SK-N-SH (cell line): ENCODE data around the gene IFNL4. TPM values are rescaled to one million over a fixed set of nuclear protein-coding genes. Genes with fewer than 3 reads are reported as not detected.

ENCODE experiments used
- CTCF ChIA-PET: fragments of 300-600, 350-600 bp; formaldehyde crosslinking; extraction: SDS; loops from one replicate; lab custom pipeline; 2021; lab: Yijun Ruan, JAX
- POLR2A ChIA-PET: fragments of 350-600 bp; sonication (Branson Sonifier 250); formaldehyde crosslinking; extraction: SDS; loops from one replicate; lab custom pipeline; 2020; ENCODE audit warnings: antibody characterized with exemption, inconsistent platforms; lab: Yijun Ruan, JAX
- DNase-seq: peaks from one replicate; pipeline ENCODE4 v3.0.0; 2012
- H2AFZ ChIP-seq: fragments of 200-600 bp; sonication (generic); 2 replicates; pipeline ENCODE4 v1.8.1; 2016; ENCODE audit warnings: antibody characterized with exemption, mild to moderate bottlenecking, low read depth
- H3F3A ChIP-seq: fragments of 200-600 bp; sonication (generic); replicated peaks from 2 replicates; pipeline ENCODE3; 2016; ENCODE audit warnings: antibody characterized with exemption, mild to moderate bottlenecking; ENCODE audit not compliant: insufficient read depth
- H3K27ac ChIP-seq, 2 experiments: fragments of 200-500 bp in 1 of 2; fragments of 200-600 bp in 1 of 2; sonication (Bioruptor generic) in 1 of 2; sonication (generic), shearing (Covaris generic) in 1 of 2; 2 replicates each; pipeline versions ENCODE4 v1.5.1 to v1.6.1; 2014 to 2016; ENCODE audit warnings: low read depth in 2 of 2, inconsistent platforms in 1 of 2, low read length in 1 of 2, mild to moderate bottlenecking in 1 of 2, mixed read lengths in 1 of 2
- H3K27me3 ChIP-seq: fragments of 200-600 bp; sonication (generic), shearing (Covaris generic); 2 replicates; pipeline ENCODE4 v1.6.1; 2016; ENCODE audit warnings: mixed run types; ENCODE audit not compliant: insufficient read depth
- H3K36me3 ChIP-seq, 2 experiments: fragments of 200-500 bp in 1 of 2; fragments of 200-600 bp in 1 of 2; sonication (Bioruptor generic) in 1 of 2; sonication (generic) in 1 of 2; replicated peaks in 1 of 2; 2 replicates each; pipeline versions ENCODE3 to v1.5.1; 2014 to 2016; ENCODE audit warnings: low read length in 1 of 2, mild to moderate bottlenecking in 1 of 2; ENCODE audit not compliant: insufficient read depth in 2 of 2, control insufficient read depth in 1 of 2
- H3K4me1 ChIP-seq, 2 experiments: fragments of 200-500 bp in 1 of 2; fragments of 200-600 bp in 1 of 2; sonication (Bioruptor generic) in 1 of 2; sonication (generic), shearing (Covaris generic) in 1 of 2; 2 replicates each; pipeline versions ENCODE4 v1.5.1 to v1.6.1; 2014 to 2016; ENCODE audit warnings: low read depth in 1 of 2, low read length in 1 of 2, mixed run types in 1 of 2; ENCODE audit not compliant: insufficient read depth in 2 of 2, control insufficient read depth in 1 of 2
- H3K4me2 ChIP-seq: fragments of 200-600 bp; sonication (generic), shearing (Covaris generic); 2 replicates; pipeline ENCODE4 v1.6.1; 2017; ENCODE audit warnings: mixed run types
- H3K4me3 ChIP-seq, 2 experiments: fragments of 200-500 bp in 1 of 2; fragments of 200-600 bp in 1 of 2; sonication (Bioruptor generic) in 1 of 2; sonication (generic), shearing (Covaris generic) in 1 of 2; 2 replicates each; pipeline versions ENCODE4 v1.5.1 to v1.8.1; 2014 to 2016; ENCODE audit warnings: low read depth in 2 of 2, inconsistent platforms in 1 of 2, low read length in 1 of 2, mild to moderate bottlenecking in 1 of 2, mixed read lengths in 1 of 2, moderate library complexity in 1 of 2
- H3K79me2 ChIP-seq: fragments of 200-600 bp; sonication (generic); 2 replicates; pipeline ENCODE4 v1.8.1; 2017; ENCODE audit warnings: mild to moderate bottlenecking; ENCODE audit not compliant: insufficient read depth
- H3K9ac ChIP-seq: fragments of 200-600 bp; sonication (generic); 2 replicates; pipeline ENCODE4 v1.6.1; 2017; ENCODE audit warnings: mixed run types
- H3K9me2 ChIP-seq: fragments of 200-600 bp; sonication (generic); 2 replicates; pipeline ENCODE4 v1.6.1; 2017; ENCODE audit warnings: mixed run types
- H3K9me3 ChIP-seq: fragments of 200-600 bp; sonication (generic); 2 replicates; pipeline ENCODE4 v1.6.1; 2017; ENCODE audit warnings: mixed run types, mild to moderate bottlenecking, moderate library complexity
- H4K20me1 ChIP-seq: fragments of 200-600 bp; sonication (generic); 2 replicates; pipeline ENCODE4 v1.6.1; 2017; ENCODE audit warnings: mild to moderate bottlenecking, mixed run types; ENCODE audit not compliant: insufficient read depth
- ELF1 ChIP-seq: IDR thresholded peaks from 2 replicates; pipeline ENCODE4 v1.4.0; 2012
- FOSL2 ChIP-seq: IDR thresholded peaks from 2 replicates; pipeline ENCODE4 v1.4.0; 2012; ENCODE audit warnings: low read depth, mild to moderate bottlenecking, moderate library complexity, borderline replicate concordance
- FOXJ3 ChIP-seq: sonication (generic); formaldehyde crosslinking; IDR thresholded peaks from 2 replicates; pipeline ENCODE4 v1.5.1; 2020; ENCODE audit warnings: mild to moderate bottlenecking, missing genetic modification reagents
- FOXM1 ChIP-seq: IDR thresholded peaks from 2 replicates; pipeline ENCODE4 v1.4.0; 2012; ENCODE audit warnings: low read depth, mild to moderate bottlenecking
- GABPA ChIP-seq: IDR thresholded peaks from 2 replicates; pipeline ENCODE4 v1.4.0; 2012; ENCODE audit warnings: low read depth, mild to moderate bottlenecking
- IRF3 ChIP-seq: fragments of 150-350 bp; IDR thresholded peaks from 2 replicates; pipeline ENCODE4 v1.6.1; 2016; ENCODE audit warnings: mild to moderate bottlenecking, low read depth, low read length
- JUND ChIP-seq: IDR thresholded peaks from 2 replicates; pipeline ENCODE4 v1.4.0; 2012
- MEF2A ChIP-seq: IDR thresholded peaks from 2 replicates; pipeline ENCODE4 v1.4.0; 2012; ENCODE audit warnings: low read depth, borderline replicate concordance
- MXI1 ChIP-seq: IDR thresholded peaks from 2 replicates; pipeline ENCODE4 v1.6.1; 2012; ENCODE audit warnings: mild to moderate bottlenecking, low read depth, low read length, improper control_type of control experiment
- PBX3 ChIP-seq: IDR thresholded peaks from 2 replicates; pipeline ENCODE4; 2012
- RAD21 ChIP-seq: IDR thresholded peaks from 2 replicates; pipeline ENCODE4 v1.6.1; 2012; ENCODE audit warnings: mild to moderate bottlenecking, low read length
- REST ChIP-seq: IDR thresholded peaks from 2 replicates; pipeline ENCODE4 v1.6.1; 2012; ENCODE audit warnings: mild to moderate bottlenecking, low read depth, low read length, moderate library complexity
- RXRA ChIP-seq: IDR thresholded peaks from 2 replicates; pipeline ENCODE4 v1.4.0; 2012; ENCODE audit warnings: low read depth, mild to moderate bottlenecking, borderline replicate concordance
- SIN3A ChIP-seq: IDR thresholded peaks from 2 replicates; pipeline ENCODE4 v1.6.1; 2012; ENCODE audit warnings: low read depth, mild to moderate bottlenecking, low read length, moderate library complexity, borderline replicate concordance
- TCF12 ChIP-seq: IDR thresholded peaks from 2 replicates; pipeline ENCODE4 v1.4.0; 2012
- TEAD4 ChIP-seq: IDR thresholded peaks from 2 replicates; pipeline ENCODE4 v1.4.0; 2012; ENCODE audit warnings: mild to moderate bottlenecking, borderline replicate concordance; ENCODE audit not compliant: insufficient read depth
- USF2 ChIP-seq: fragments of 150-350 bp; IDR thresholded peaks from 2 replicates; pipeline ENCODE4 v1.6.1; 2017; ENCODE audit warnings: antibody characterized with exemption, low read length, low read depth, borderline replicate concordance
- WGBS: methylation state at CpG from one replicate; pipeline ENCODE4 v1.1.6; 2017; ENCODE audit warnings: low lambda C conversion rate; 5-methylcytosine and 5-hydroxymethylcytosine counted together
- polyA plus RNA-seq, 3 experiments: library from polyadenylated mRNA; depleted of rRNA; stranded (reverse); fragments of >200 nt; gene quantifications; 2 replicates each; pipeline ENCODE4 v1.2.3, GENCODE V29; 2012
- TF ChIP-seq, protein P1 (sequence below): IDR thresholded peaks from 2 replicates; pipeline ENCODE4 v1.4.0; 2012; ENCODE audit warnings: low read depth, borderline replicate concordance
- TF ChIP-seq, protein P2 (sequence below): IDR thresholded peaks from 2 replicates; pipeline ENCODE4 v1.4.0; 2012; ENCODE audit warnings: low read depth

IFNL4 gene
- polyA plus RNA-seq, 1 of the 3 experiments (the other 2 are of a cell fraction): not detected

DNA sequence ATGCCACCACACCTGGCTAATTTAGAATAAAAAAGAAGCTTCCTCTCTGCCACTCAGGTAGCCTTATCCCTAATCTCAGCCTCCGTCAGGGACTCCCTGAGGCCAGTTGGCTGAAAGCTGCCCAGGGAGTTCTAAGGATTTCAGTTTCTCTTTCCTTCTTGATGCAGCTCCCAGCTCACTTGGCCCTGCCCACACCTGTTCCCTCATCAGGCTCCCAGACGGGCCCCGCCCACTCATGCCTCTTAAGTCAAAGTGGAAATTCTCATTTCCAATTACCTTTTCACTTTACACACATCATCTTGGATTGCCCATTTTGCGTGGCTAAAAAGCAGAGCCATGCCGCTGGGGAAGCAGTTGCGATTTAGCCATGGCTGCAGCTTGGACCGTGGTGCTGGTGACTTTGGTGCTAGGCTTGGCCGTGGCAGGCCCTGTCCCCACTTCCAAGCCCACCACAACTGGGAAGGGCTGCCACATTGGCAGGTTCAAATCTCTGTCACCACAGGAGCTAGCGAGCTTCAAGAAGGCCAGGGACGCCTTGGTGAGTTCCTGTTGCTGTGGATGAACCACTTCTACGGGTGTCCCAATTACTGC is 47.5 kb upstream of the IFNL4 start, which contains the start of gene IFNL1:
IFNL1 (plus strand) TSS at position 353 of the 591 bp plus-strand sequence; CDS start at position 368, 15 bp downstream.
- Histone ChIP-seq H4K20me1 (no peaks in the 10 kb centered on the region), H3K9me2 (no peaks in the 10 kb centered on the region), H3K27ac (no peak within 1 kb of the TSS), H3K4me3 (no peak within 1 kb of the TSS), H3K36me3 (no peaks in the 10 kb centered on the region), H3K4me1 (no peaks in the 10 kb centered on the region), H3K9ac (no peak within 1 kb of the TSS), H2AFZ (no peak within 1 kb of the TSS), H3K4me2 (no peak within 1 kb of the TSS), H3K79me2 (no peaks in the 10 kb centered on the region), H3F3A (no peaks in the 10 kb centered on the region), H3K9me3 (no peaks in the 10 kb centered on the region), H3K27me3 (peaks cover 2% of the 10 kb centered on the region; the same call in 1 of the 2 replicates)
- ChIA-PET POLR2A (interaction anchor here (0.5 kb wide), 1 partner anchor 480 kb away, joined by 3 read pairs; no protein-coding TSS in a partner anchor), CTCF (interaction anchor here (0.7 to 1.5 kb wide), 2 partner anchors 8 to 186 kb away, joined by 3 to 4 read pairs; no protein-coding TSS in a partner anchor)
- 59% methylated on average over 8 of the region's 11 CpGs for WGBS
- no peak for DNase-seq
- TF ChIP-seq RXRA (no peak), IRF3 (no peak), PBX3 (no peak)

DNA sequence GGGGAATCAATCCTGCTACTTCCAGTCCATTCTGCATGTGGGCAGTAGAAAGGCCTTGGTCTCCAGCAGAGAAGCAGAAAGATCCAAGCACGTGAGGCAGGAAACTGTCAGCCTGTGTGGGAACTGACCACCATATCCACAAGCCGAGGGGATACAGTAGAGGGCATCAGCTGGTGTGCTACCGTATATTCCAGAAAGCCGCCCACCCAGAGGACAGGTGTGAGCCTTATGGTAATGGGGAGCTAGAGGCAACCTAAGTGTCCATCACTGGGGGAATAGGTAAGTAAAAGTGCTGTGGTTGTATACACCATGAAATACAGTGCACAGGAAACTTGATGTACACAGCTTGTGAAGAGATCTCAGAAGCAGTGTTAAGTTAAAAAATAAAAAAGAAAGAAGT is 44.7 kb upstream of the IFNL4 start:
- no peak overlapping the region for H2AFZ ChIP-seq
- H3K9me3 ChIP-seq: no peaks in the 10 kb centered on the region
- H3K4me1 ChIP-seq: no peaks in the 10 kb centered on the region
- H3K9ac ChIP-seq: no peak overlapping the region
- no peak for DNase-seq
- 64% methylated on average over 4 of the region's 4 CpGs for WGBS
- ChIA-PET CTCF (interaction anchor here (0.5 to 1.0 kb wide), 2 partner anchors 12 to 34 kb away, joined by 3 to 4 read pairs; no protein-coding TSS in a partner anchor), POLR2A (interaction anchor here (0.6 kb wide), 1 partner anchor 101 kb away, joined by 3 read pairs; no protein-coding TSS in a partner anchor)
- no peaks in the 10 kb centered on the region for H3K79me2 ChIP-seq
- H3F3A ChIP-seq: no peaks in the 10 kb centered on the region
- H3K4me3 ChIP-seq: no peak overlapping the region
- peaks cover 5% of the 10 kb centered on the region; the same call in 1 of the 2 replicates for H3K27me3 ChIP-seq
- no peak overlapping the region for H3K4me2 ChIP-seq
- no peaks in the 10 kb centered on the region for H3K36me3 ChIP-seq
- no peaks in the 10 kb centered on the region for H4K20me1 ChIP-seq
- no peaks in the 10 kb centered on the region for H3K9me2 ChIP-seq
- no peak overlapping the region for H3K27ac ChIP-seq
- TF ChIP-seq RAD21 (no peak), TEAD4 (no peak), ELF1 (no peak), TCF12 (no peak), FOSL2 (no peak), SIN3A (no peak), FOXJ3 (CRISPR knock-in tag) (no peak), JUND (no peak), FOXM1 (no peak), MXI1 (no peak), MEF2A (no peak), GABPA (no peak), REST (no peak), USF2 (no peak)
- TF ChIP-seq, protein P1, sequence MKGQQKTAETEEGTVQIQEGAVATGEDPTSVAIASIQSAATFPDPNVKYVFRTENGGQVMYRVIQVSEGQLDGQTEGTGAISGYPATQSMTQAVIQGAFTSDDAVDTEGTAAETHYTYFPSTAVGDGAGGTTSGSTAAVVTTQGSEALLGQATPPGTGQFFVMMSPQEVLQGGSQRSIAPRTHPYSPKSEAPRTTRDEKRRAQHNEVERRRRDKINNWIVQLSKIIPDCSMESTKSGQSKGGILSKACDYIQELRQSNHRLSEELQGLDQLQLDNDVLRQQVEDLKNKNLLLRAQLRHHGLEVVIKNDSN: no peak
- TF ChIP-seq, protein P2, sequence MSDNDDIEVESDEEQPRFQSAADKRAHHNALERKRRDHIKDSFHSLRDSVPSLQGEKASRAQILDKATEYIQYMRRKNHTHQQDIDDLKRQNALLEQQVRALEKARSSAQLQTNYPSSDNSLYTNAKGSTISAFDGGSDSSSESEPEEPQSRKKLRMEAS: no peak
